T1000 (cell line): ENCODE measurements around the gene EGFL7.

ENCODE experiments used
- DNase-seq: peaks from one replicate; lab custom pipeline; 2025; ENCODE audit warnings: mixed read lengths; lab: John Stamatoyannopoulos, UW

EGFL7 gene

DNA sequence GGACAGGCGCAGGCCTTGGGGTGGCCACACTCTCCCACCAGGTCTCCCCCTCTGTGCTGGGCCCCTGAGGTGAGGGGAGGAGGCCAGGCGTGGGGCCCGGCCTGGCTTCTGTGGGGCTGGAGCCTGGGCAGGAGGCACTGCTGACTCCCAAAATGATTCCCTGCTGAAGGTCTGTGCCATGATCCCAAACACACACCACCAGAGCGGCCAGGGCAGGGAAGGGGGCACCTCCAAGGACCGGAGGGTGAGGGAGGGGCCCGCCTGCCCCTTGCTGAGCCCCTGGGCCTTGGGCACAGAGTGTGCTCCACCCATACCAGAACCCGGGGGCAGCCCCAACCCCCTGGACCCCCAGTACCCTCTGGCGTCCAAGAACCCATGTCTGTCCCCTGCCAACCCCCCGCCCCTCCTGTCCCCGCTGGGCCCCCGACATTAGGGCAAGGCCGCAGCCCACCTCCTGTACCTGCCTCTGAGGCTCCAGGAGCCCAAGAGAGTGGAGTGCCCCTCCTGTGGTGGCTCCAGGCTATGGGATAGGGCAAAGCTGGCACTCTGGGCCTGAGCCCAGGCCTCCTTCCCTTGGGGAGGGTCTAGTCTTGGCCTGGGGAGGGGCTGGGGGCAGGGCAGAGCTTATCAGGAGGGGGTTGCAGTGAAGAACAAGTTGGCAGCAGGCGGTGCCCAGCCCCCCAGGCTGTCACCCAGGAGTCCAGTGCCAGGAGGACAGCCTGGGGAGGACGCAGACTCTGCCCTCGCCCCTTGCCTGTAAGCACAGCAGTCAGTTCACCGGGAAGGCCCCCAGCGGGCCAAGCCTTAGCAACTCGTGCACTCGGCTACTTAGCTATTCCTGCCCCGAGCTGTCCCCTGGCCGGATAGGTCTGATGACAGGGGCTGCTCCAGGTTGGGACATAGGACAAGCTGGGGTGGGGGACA is 2.6 kb upstream of the EGFL7 start:
- DNase-seq: no peak

DNA sequence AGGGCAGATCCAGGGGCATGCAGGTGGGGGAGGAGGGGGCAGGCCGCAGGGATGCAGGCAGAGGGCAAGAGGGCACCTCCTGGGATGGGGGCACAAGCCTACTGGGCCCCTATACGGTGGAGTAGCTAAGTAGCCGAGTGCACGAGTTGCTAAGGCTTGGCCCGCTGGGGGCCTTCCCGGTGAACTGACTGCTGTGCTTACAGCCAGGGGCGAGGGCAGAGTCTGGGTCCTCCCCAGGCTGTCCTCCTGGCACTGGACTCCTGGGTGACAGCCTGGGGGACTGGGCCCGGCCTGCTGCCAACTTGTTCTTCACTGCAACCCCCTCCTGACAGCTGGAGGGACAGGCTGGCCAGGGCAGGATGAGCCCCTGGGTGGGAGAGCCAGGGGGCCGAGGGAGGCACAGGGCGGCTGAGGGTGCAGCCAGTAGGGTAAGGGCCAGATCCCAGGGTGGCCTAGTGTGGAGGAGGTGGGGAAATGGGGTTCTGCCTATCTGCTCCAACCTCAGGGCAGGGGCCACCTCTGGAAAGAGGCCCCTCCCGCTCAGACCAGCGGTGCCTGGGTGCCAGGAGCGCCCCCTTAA is 1.7 kb upstream of the EGFL7 start:
- DNase-seq: no peak

GRCh38 chr9:136661641-136662325 is 933 bp upstream of the EGFL7 start:
- DNase-seq: no peak

DNA sequence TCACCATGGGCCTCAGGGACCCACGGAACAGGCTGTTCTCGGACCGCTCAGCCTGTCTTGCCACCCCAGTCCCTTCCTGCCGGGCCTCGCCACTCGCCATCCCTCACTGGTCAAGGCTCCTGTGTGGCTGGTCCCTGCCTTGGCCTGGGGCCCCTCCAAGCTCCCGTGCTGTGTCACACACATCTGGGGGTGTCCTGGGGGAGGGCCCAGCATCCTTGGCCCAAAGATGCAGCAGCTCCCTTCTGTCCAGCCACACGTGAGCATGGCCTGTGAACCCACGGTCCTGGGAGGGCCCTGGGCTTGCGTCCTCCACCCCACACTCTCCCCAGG is 425 bp upstream of the EGFL7 start:
- DNase-seq: no peak

GRCh38 chr9:136664000-136664915 is 1.5 kb downstream of the EGFL7 start:
- DNase-seq: no peak

DNA sequence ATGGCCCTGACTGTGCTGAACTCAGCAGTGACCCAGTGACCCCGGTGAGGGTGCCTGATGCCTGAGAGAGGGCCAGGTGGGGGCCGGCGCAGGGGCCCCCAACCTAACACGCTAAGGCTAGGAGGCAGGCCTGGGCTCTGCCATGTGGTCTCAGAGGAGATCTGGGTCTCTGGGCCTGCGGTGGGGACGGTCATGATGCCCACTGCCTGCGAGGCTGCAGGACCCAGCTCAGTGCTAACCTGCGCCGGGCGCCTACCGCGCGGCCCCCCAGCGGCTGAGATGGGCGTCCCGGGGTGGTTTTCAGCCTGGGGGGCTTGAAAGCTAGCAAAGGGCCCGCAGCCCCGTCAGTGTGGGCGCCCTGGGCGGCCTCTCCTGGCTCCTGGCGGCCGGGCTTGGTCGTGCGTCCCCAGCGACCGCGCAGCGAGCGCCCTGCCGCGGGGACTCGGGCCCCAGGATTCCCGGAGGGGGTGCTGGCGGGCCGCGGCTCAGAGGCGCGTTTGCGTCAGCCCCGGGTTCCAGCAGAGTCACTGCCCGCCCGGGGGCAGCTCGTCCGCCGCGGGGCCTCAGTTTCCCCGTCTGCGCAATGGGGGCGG is 2.5 kb downstream of the EGFL7 start:
- no peak for DNase-seq

GRCh38 chr9:136665704-136666371 is 3.1 kb downstream of the EGFL7 start:
- DNase-seq: no peak

- no peak for DNase-seq
These were observed 3.9 kb downstream of the EGFL7 start for GRCh38 chr9:136666372-136667213.

DNA sequence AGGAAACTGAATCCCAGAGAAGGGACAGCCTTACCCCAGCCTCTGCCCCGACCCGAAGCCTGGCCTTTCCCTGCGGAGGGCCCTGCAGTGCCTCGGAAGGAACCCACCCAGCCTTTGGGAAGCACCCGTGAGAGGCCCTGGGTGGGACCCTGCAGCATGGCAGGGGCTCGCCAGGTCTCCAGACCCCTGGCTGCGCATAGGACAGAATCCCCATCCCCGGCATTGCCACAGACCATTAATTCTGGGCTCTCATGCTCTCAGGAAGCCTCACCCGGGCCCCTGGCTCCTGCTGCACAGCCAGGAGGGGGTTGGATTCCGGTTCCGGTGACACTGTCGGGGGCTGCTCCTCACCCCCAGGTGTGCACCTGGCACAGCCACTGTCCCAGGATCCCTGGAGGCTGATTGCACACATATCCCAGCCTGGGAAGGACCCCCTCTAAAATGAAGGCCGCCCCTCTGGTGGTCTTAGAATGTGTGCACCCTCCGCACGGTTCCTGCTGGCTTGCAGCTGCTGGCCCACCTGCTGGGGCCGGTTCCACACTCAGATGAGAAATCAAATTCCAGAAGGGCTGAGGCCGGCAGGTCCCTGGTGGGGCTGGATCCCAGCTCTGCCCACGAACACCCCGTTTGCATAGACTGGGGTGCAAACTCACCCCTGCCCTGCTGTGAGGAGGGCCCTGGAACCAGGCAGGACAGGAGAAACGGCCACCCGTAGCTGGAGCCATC is 4.7 kb downstream of the EGFL7 start:
- no peak for DNase-seq

- DNase-seq: no peak
These were observed 5.4 kb downstream of the EGFL7 start for GRCh38 chr9:136667940-136668760.

DNA sequence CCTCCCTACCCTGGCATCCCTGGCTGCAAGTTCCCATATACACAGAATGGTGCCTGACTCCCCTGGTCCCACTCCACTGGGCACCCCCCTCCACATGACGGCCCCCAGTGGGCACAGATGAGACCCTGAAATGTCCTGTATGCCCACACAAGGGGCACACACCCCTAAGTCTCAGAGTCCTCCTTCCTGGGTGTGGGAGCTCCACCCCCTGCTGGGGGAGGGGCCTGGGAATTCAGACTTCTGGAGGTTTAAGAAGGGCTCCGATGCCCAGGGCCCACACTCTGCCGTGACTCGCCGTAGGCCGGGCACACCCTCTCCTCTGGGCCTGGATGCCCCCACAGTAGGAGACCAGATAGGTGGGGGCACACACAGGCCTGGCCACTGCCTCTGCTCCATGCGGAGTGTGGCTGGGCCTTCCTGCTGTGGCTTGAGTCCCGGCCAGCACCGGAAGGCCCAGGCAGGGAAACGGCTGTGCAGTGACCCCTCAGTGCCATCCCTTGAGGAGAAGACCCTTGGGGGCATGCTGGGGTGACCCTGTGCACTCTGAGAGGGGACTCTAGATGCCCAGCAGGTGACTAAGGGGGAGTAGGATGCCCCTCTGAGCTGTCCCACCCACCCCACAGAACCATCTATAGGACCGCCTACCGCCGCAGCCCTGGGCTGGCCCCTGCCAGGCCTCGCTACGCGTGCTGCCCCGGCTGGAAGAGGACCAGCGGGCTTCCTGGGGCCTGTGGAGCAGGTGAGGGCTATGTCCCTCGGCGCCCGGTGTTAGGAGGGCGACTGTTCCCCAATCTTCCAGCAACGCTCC is 6.5 kb downstream of the EGFL7 start:
- no peak for DNase-seq

DNA sequence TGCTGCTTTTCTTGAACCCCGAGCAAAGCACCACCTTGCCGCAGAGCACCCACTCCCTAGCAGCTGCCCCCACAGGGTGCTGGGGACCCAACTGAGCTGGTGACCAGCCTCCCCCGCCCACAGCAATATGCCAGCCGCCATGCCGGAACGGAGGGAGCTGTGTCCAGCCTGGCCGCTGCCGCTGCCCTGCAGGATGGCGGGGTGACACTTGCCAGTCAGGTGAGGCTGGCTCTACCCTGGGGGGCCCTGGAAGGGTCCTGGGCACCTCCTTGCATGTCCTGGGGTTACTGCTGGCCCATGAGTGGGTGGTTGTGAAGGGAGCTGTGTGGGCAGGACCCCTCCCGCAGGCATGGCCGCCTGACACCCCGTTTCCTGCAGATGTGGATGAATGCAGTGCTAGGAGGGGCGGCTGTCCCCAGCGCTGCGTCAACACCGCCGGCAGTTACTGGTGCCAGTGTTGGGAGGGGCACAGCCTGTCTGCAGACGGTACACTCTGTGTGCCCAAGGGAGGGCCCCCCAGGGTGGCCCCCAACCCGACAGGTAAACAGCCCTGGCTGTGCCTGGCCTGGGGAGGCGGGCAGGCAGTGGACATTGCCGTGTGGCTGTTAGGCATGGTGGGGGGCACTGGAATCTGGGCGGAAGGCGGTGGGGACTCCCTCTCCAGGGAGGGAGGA is 7.2 kb downstream of the EGFL7 start:
- no peak for DNase-seq

- DNase-seq: no peak
These were observed 8.0 kb downstream of the EGFL7 start for GRCh38 chr9:136670576-136671253.

- DNase-seq: no peak
These were observed 8.5 kb downstream of the EGFL7 start for GRCh38 chr9:136671254-136671614.

GRCh38 chr9:136671646-136672430 is 9.1 kb downstream of the EGFL7 start:
- no peak for DNase-seq
